ENCODE results near the gene ANKRD40.
"Not testable (repeated sequence)": the region's sequence is repeated elsewhere in the genome, so short reads cannot be mapped to it uniquely, and the experiment has no call there.

The ANKRD40 gene

DNA sequence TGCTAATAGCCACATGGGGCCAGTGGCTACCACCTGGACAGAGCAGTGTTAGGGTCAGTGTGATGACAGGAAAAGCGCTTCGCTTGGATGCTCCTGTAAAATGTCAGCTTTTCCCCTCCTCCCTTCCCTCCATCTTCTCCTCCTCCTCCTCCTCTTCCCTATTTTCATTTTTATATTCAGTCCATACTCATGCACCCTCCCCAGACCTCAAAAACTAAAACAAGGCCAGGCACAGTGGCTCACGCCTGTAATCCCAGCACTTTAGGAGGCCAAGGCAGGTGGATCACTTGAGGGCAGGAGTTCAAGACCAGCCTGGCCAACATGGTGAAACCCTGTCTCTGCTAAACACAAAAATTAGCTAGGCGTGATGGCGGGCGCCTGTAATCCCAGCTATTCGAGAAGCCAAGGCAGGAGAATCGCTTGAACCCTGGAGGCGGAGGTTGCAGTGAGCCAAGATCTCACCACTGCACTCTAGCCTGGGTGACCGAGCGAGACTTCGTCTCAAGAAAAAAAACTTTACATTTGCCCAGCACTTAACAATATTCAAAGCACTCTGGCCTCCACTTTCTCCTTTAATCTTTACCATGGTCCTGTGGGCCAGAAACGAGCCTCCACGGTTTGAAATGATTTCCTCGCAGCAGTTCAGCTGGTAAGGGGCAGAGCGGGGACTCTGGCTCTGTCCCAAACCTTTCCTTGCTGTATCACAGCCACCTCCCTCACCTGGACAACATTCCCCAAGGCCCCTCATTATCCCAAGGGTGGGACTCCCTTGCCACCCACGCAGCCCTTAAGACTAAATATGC, 21.8 kb downstream of the ANKRD40 start:
- DNase-seq = no peak

DNA sequence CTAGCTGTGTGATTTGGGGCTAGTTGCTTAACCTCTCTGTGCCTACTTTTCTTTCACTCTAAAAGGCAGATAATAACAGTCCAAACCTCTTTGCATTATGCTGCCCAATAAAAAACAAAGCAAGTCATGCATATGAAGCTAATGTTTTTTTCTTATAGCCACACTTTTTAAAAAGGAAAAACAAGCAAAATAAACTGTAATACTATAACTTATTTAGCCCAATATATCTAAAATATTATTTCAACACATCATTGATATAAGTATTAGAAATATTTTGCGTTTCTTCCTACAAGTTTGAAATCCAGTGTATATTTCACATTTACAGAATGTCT, 22.4 kb downstream of the ANKRD40 start:
- DNase-seq = no peak

- DNase-seq = no peak
Measured at GRCh38 chr17:50684612-50685333, 22.9 kb downstream of the ANKRD40 start.

GRCh38 chr17:50684288-50684611, 23.5 kb downstream of the ANKRD40 start:
- no peak for DNase-seq

DNA sequence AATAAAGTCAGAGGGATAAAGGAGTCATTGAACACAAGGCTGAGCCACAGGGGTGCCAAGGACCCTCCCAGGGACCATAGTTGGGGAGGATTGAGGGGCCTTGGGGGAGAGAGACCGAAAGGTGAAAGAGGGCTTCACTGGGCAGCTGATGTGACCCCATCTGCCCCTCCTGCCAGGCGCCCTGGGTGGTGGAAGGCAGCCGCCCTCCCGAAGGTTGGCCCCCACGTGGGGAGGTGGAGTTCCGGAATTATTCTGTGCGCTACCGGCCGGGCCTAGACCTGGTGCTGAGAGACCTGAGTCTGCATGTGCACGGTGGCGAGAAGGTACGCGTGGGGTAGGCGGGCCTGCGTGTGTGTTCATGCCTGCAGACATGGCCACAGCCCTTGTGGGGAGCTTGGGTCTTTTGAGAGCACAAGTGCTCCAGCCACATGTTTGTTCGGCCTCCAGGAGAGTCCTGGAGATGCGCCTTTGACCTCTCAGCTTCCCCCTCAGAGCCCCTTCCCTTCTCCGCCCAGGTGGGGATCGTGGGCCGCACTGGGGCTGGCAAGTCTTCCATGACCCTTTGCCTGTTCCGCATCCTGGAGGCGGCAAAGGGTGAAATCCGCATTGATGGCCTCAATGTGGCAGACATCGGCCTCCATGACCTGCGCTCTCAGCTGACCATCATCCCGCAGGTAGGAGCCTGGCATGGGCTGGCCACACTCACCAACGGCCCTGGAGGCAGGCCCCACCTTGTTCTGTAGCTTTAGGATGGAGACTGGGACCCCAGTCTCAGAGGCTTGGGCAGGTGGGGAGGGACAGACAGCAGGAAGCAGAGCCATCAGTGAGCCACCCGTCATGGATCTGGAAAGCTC, 24.1 kb downstream of the ANKRD40 start:
- DNase-seq = no peak

GRCh38 chr17:50682938-50683337, 24.8 kb downstream of the ANKRD40 start:
- no peak for DNase-seq

DNA sequence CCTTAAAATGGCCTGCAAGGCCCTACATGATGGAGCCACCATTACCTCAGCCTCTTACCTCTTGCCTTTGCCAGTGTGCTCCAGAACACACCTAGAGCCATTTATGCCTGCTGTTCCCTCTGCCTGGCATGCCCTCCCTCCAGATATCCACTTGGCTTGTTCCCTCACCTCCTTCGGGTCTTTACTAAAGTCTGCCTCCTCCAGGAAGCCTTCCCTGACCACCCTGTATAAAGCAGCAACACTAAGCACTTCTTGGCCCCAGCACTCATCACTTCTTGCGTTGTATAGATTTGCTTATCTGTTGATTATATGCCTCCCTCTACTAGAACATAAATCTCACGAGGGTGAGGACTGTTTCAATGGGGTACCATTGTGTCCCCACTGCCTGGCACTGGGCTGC, 25.3 kb downstream of the ANKRD40 start:
- no peak for DNase-seq

GRCh38 chr17:50681263-50682200, 26.2 kb downstream of the ANKRD40 start:
- DNase-seq = peak; percentile 62

GRCh38 chr17:50680543-50681262, 27.0 kb downstream of the ANKRD40 start:
- DNase-seq = not testable (repeated sequence)

GRCh38 chr17:50680126-50680525, 27.6 kb downstream of the ANKRD40 start:
- DNase-seq = no peak

- no peak for DNase-seq
Measured at GRCh38 chr17:50679008-50679544, 28.6 kb downstream of the ANKRD40 start.

GRCh38 chr17:50677851-50678375, 29.8 kb downstream of the ANKRD40 start:
- DNase-seq = no peak

GRCh38 chr17:50676065-50676975, 31.4 kb downstream of the ANKRD40 start:
- DNase-seq = no peak

DNA sequence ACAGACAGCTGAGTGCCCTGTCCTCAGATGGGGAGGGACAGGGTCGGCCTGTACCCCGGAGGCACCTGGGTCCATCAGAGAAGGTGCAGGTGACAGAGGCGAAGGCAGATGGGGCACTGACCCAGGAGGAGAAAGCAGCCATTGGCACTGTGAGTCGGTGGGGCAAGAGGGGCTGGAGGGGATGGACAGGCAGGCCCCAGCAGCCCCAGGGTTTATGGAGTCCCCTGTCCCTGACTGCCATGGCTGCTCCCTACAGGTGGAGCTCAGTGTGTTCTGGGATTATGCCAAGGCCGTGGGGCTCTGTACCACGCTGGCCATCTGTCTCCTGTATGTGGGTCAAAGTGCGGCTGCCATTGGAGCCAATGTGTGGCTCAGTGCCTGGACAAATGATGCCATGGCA, 32.1 kb downstream of the ANKRD40 start:
- no peak for DNase-seq

- no peak for DNase-seq
Measured at GRCh38 chr17:50675190-50675589, 32.5 kb downstream of the ANKRD40 start.

GRCh38 chr17:50672831-50673551, 34.7 kb downstream of the ANKRD40 start:
- DNase-seq = no peak

GRCh38 chr17:50672071-50672470, 35.6 kb downstream of the ANKRD40 start:
- no peak for DNase-seq

GRCh38 chr17:50668838-50669581, 38.7 kb downstream of the ANKRD40 start:
- no peak for DNase-seq
